Keratinocyte (primary cell): ENCODE data around the gene KIFC3. TPM values are rescaled to one million over a fixed set of nuclear protein-coding genes. Genes with fewer than 3 reads are reported as not detected.

Source experiments
- DNase-seq: peaks from one replicate; pipeline ENCODE4 v3.0.0-alpha.2; 2011; ENCODE audit warnings: low read depth, missing footprints, low spot score
- FAIRE-seq: peaks from 2 replicates; lab custom pipeline; 2011; peaks lifted over from hg19 to GRCh38; lab: Jason Lieb, UNC
- H2AFZ ChIP-seq: 2 replicates; pipeline ENCODE4 v1.6.0; 2012; ENCODE audit warnings: low read length, control low read depth, inconsistent platforms; ENCODE audit not compliant: control insufficient read depth
- H3K27ac ChIP-seq: 2 replicates; pipeline ENCODE4 v1.5.1; 2011; ENCODE audit warnings: low read length; ENCODE audit not compliant: control insufficient read depth, insufficient read depth
- H3K27me3 ChIP-seq: 3 replicates; pipeline ENCODE4 v1.6.0; 2011; ENCODE audit warnings: low read length; ENCODE audit not compliant: control insufficient read depth, insufficient read depth; ENCODE audit errors: extremely low read depth
- H3K36me3 ChIP-seq, 2 experiments: 2 replicates in 1 of 2; 3 replicates in 1 of 2; pipeline ENCODE4 v1.5.1; 2011; ENCODE audit warnings: low read length in 2 of 2, mild to moderate bottlenecking in 1 of 2; ENCODE audit not compliant: control insufficient read depth in 2 of 2, insufficient read depth in 2 of 2; ENCODE audit errors: extremely low read depth in 1 of 2
- H3K4me1 ChIP-seq: 3 replicates; pipeline ENCODE4 v1.5.1; 2011; ENCODE audit warnings: low read length; ENCODE audit not compliant: control insufficient read depth, insufficient read depth; ENCODE audit errors: extremely low read depth
- H3K4me2 ChIP-seq: 3 replicates; pipeline ENCODE4 v1.6.0; 2011; ENCODE audit warnings: low read depth, low read length; ENCODE audit not compliant: control insufficient read depth, insufficient read depth; ENCODE audit errors: extremely low read depth
- H3K4me3 ChIP-seq, 3 experiments: fragments of 200-600 bp in 1 of 3; sonication (generic) in 1 of 3; 2 replicates in 2 of 3; 3 replicates in 1 of 3; pipeline ENCODE4 v1.5.1; 2011 to 2016; ENCODE audit warnings: low read length in 3 of 3, mild to moderate bottlenecking in 3 of 3, control low read depth in 2 of 3, inconsistent platforms in 1 of 3, low read depth in 1 of 3, mixed read lengths in 1 of 3, mixed run types in 1 of 3, moderate library complexity in 1 of 3; ENCODE audit not compliant: control insufficient read depth in 2 of 3, insufficient read depth in 2 of 3; ENCODE audit errors: extremely low read depth in 1 of 3
- H3K79me2 ChIP-seq: 2 replicates; pipeline ENCODE4 v1.6.0; 2012; ENCODE audit warnings: low read length; ENCODE audit not compliant: control insufficient read depth, insufficient read depth
- H3K9ac ChIP-seq: 3 replicates; pipeline ENCODE4 v1.6.0; 2011; ENCODE audit warnings: low read length; ENCODE audit not compliant: control insufficient read depth, insufficient read depth; ENCODE audit errors: extremely low read depth
- H3K9me1 ChIP-seq: 3 replicates; pipeline ENCODE4 v1.6.0; 2011; ENCODE audit warnings: low read length; ENCODE audit not compliant: control insufficient read depth, insufficient read depth; ENCODE audit errors: extremely low read depth
- H3K9me3 ChIP-seq: 2 replicates; pipeline ENCODE4 v1.5.1; 2012; ENCODE audit warnings: low read depth, low read length; ENCODE audit not compliant: control insufficient read depth
- H4K20me1 ChIP-seq: 3 replicates; pipeline ENCODE4 v1.6.0; 2011; ENCODE audit warnings: low read length; ENCODE audit not compliant: control insufficient read depth, insufficient read depth; ENCODE audit errors: extremely low read depth
- CTCF ChIP-seq, 3 experiments: IDR thresholded peaks in 1 of 3; conservative IDR thresholded peaks in 1 of 3; optimal IDR thresholded peaks in 1 of 3; 2 replicates in 2 of 3; 3 replicates in 1 of 3; pipeline versions ENCODE3 to v1.5.1; 2011; ENCODE audit warnings: low read length in 3 of 3, mild to moderate bottlenecking in 3 of 3, moderate library complexity in 2 of 3, control low read depth in 1 of 3, inconsistent platforms in 1 of 3; ENCODE audit not compliant: insufficient read depth in 2 of 3; ENCODE audit errors: extremely low read depth in 1 of 3
- EZH2 ChIP-seq: IDR thresholded peaks from one replicate; pipeline ENCODE4 v1.6.1; 2012; ENCODE audit warnings: inconsistent platforms, mild to moderate bottlenecking, low read length, moderate library complexity
- dilution Hi-C: fragments of 300-500 bp; cut with MboI; formaldehyde crosslinking; loops from one replicate; pipeline ENCODE4 v1.7.0; 2020; ENCODE audit warnings: low sequenced_read_pairs; ENCODE audit not compliant: extremely low pct_ligation_motif_present
- polyA plus RNA-seq, 5 experiments: library from polyadenylated mRNA; depleted of rRNA in 3 of 5; stranded (reverse) in 3 of 5; stranded (forward) in 1 of 5; unstranded in 1 of 5; fragments of >200 nt; gene quantifications; 1 replicate in 1 of 5; 2 replicates in 3 of 5; 3 replicates in 1 of 5; pipeline versions ENCODE4 v1.2.1 to v1.2.3, GENCODE V29; 2011 to 2012; ENCODE audit warnings: missing spikeins in 2 of 5, low read depth in 1 of 5, low replicate concordance in 1 of 5

KIFC3 gene
- polyA plus RNA-seq, 1 donor (not counting 4 experiments of a cell fraction or from before 2014, with no cell fraction given), result 22.7 TPM

- Histone ChIP-seq H3K9me3 (no peaks in the 10 kb centered on the region), H3K36me3 (peaks cover 26 to 44% of the 10 kb centered on the region in 2 experiments), H3K79me2 (peaks cover 8% of the 10 kb centered on the region), H3K9me1 (no peaks in the 10 kb centered on the region), H3K4me1 (no peaks in the 10 kb centered on the region), H3K4me3 (no peak overlapping the region), H3K4me2 (no peak overlapping the region), H3K27ac (no peak overlapping the region), H4K20me1 (no peaks in the 10 kb centered on the region), H3K9ac (no peak overlapping the region), H2AFZ (no peak overlapping the region), H3K27me3 (no peaks in the 10 kb centered on the region)
- dilution Hi-C loops, result no loop called here
- DNase-seq (no peak), FAIRE-seq (no peak)
- no peak for TF ChIP-seq CTCF (optimal IDR thresholded peaks at IDR 0.05 in 1 of 3, IDR thresholded peaks at IDR 0.05 in 1 of 3, conservative IDR thresholded peaks at IDR 0.05 in 1 of 3; ENCODE audit: extremely low read depth in 1 of 3, insufficient read depth in 2 of 3, low read length in 3 of 3)
- TF ChIP-seq EZH2, result no peak
These were observed 23.6 kb downstream of the KIFC3 start for GRCh38 chr16:57778658-57779057.

- no peak overlapping the region for H3K4me2 ChIP-seq
- no peaks in the 10 kb centered on the region for H3K27me3 ChIP-seq
- peaks cover 2% of the 10 kb centered on the region for H3K79me2 ChIP-seq
- H3K36me3 ChIP-seq, result peaks cover 24 to 45% of the 10 kb centered on the region in 2 experiments
- no peak overlapping the region for H3K4me3 ChIP-seq
- no peak for FAIRE-seq
- no peak for DNase-seq
- H3K4me1 ChIP-seq, result no peaks in the 10 kb centered on the region
- H3K27ac ChIP-seq, result no peak overlapping the region
- dilution Hi-C loops, result no loop called here
- TF ChIP-seq EZH2 (no peak), CTCF (optimal IDR thresholded peaks at IDR 0.05 in 1 of 3, IDR thresholded peaks at IDR 0.05 in 1 of 3, conservative IDR thresholded peaks at IDR 0.05 in 1 of 3; ENCODE audit: extremely low read depth in 1 of 3, insufficient read depth in 2 of 3, low read length in 3 of 3) (no peak)
- H3K9ac ChIP-seq, result no peak overlapping the region
- no peak overlapping the region for H2AFZ ChIP-seq
- no peaks in the 10 kb centered on the region for H3K9me1 ChIP-seq
- H4K20me1 ChIP-seq, result no peaks in the 10 kb centered on the region
- H3K9me3 ChIP-seq, result no peaks in the 10 kb centered on the region
These were observed 26.4 kb downstream of the KIFC3 start for GRCh38 chr16:57775661-57776469.
